HEK293T (cell line): Measurements from ENCODE around the gene MACROD2.

ENCODE experiments used
- CTCF ChIA-PET: fragments of 350-600 bp; formaldehyde crosslinking; extraction: SDS; loops from one replicate; lab custom pipeline; 2021; ENCODE audit warnings: antibody characterized with exemption, inconsistent platforms; lab: Yijun Ruan, JAX
- POLR2A ChIA-PET: fragments of 350-600 bp; formaldehyde crosslinking; extraction: SDS; loops from one replicate; lab custom pipeline; 2020; ENCODE audit warnings: antibody characterized with exemption, inconsistent platforms; lab: Yijun Ruan, JAX
- DNase-seq: peaks from one replicate; pipeline ENCODE4 v3.0.0; 2012; ENCODE audit warnings: mixed read lengths; ENCODE audit errors: extremely low spot score
- ARNT ChIP-seq: fragments of 450-650 bp; IDR thresholded peaks from 2 replicates; pipeline ENCODE4 v1.6.1; 2017; ENCODE audit warnings: mild to moderate bottlenecking
- BHLHE40 ChIP-seq: fragments of 450-650 bp; IDR thresholded peaks from 2 replicates; pipeline ENCODE4 v1.6.1; 2016; ENCODE audit warnings: mild to moderate bottlenecking, moderate library complexity, borderline replicate concordance
- CTBP1 ChIP-seq: fragments of 450-650 bp; IDR thresholded peaks from 2 replicates; pipeline ENCODE4 v1.6.1; 2016; ENCODE audit warnings: borderline replicate concordance
- ELF4 ChIP-seq: fragments of 450-650 bp; IDR thresholded peaks from 2 replicates; pipeline ENCODE4 v1.6.1; 2017; ENCODE audit warnings: antibody characterized with exemption
- FOXA1 ChIP-seq: fragments of 450-650 bp; IDR thresholded peaks from 2 replicates; pipeline ENCODE4 v1.6.1; 2016; ENCODE audit warnings: mild to moderate bottlenecking
- FOXK2 ChIP-seq: fragments of 450-650 bp; IDR thresholded peaks from 2 replicates; pipeline ENCODE4 v1.6.1; 2016; ENCODE audit warnings: mild to moderate bottlenecking
- FOXM1 ChIP-seq: fragments of 450-650 bp; IDR thresholded peaks from 2 replicates; pipeline ENCODE4 v1.6.1; 2017; ENCODE audit warnings: mild to moderate bottlenecking, borderline replicate concordance
- HDGF ChIP-seq: fragments of 450-650 bp; IDR thresholded peaks from 2 replicates; pipeline ENCODE4 v1.6.1; 2017; ENCODE audit warnings: antibody characterized with exemption, borderline replicate concordance
- L3MBTL2 ChIP-seq: fragments of 450-650 bp; conservative IDR thresholded peaks from 2 replicates; pipeline ENCODE4 v1.6.1; 2016; ENCODE audit warnings: mild to moderate bottlenecking
- LEF1 ChIP-seq: fragments of 450-650 bp; IDR thresholded peaks from 2 replicates; pipeline ENCODE4 v1.6.1; 2017; ENCODE audit warnings: mild to moderate bottlenecking, borderline replicate concordance
- NFRKB ChIP-seq: fragments of 450-650 bp; IDR thresholded peaks from 2 replicates; pipeline ENCODE4 v1.6.1; 2016; ENCODE audit warnings: mild to moderate bottlenecking, moderate library complexity
- PKNOX1 ChIP-seq: fragments of 450-650 bp; IDR thresholded peaks from 2 replicates; pipeline ENCODE4 v1.6.1; 2016
- SP1 ChIP-seq: fragments of 450-650 bp; IDR thresholded peaks from 2 replicates; pipeline ENCODE4 v1.6.1; 2017
- SUZ12 ChIP-seq: fragments of 450-650 bp; IDR thresholded peaks from 2 replicates; pipeline ENCODE4 v1.6.1; 2016; ENCODE audit warnings: mild to moderate bottlenecking
- TARDBP ChIP-seq: fragments of 450-650 bp; IDR thresholded peaks from 2 replicates; pipeline ENCODE4 v1.6.1; 2016
- ZNF384 ChIP-seq: fragments of 450-650 bp; IDR thresholded peaks from 2 replicates; pipeline ENCODE4 v1.6.1; 2016

Gene MACROD2

GRCh38 chr20:15843777-15844176 lies 1848.5 kb downstream of the MACROD2 start:
- CTCF ChIA-PET: no interaction called here
- no peak for DNase-seq
- POLR2A ChIA-PET: no interaction called here
- TF ChIP-seq SUZ12 (no peak), L3MBTL2 (no peak), ZNF384 (no peak), NFRKB (no peak), LEF1 (no peak), CTBP1 (no peak), ELF4 (no peak), FOXM1 (no peak), PKNOX1 (no peak), BHLHE40 (no peak), TARDBP (no peak), FOXA1 (no peak), SP1 (no peak), ARNT (no peak), FOXK2 (no peak), HDGF (no peak)

- ChIA-PET CTCF (no interaction called here), POLR2A (no interaction called here)
- no peak for TF ChIP-seq ELF4
- no peak for TF ChIP-seq FOXK2
- no peak for DNase-seq
Observed at GRCh38 chr20:15847196-15847784, 1852.0 kb downstream of the MACROD2 start.

GRCh38 chr20:15848126-15848525 lies 1852.8 kb downstream of the MACROD2 start:
- TF ChIP-seq ZNF384: no peak
- no peak for TF ChIP-seq LEF1
- TF ChIP-seq TARDBP: no peak
- no peak for TF ChIP-seq NFRKB
- TF ChIP-seq CTBP1: no peak
- no peak for TF ChIP-seq SUZ12
- no peak for TF ChIP-seq PKNOX1
- no peak for TF ChIP-seq ARNT
- no peak for TF ChIP-seq HDGF
- TF ChIP-seq BHLHE40: no peak
- no peak for TF ChIP-seq FOXM1
- TF ChIP-seq SP1: no peak
- TF ChIP-seq ELF4: no peak
- no peak for TF ChIP-seq FOXK2
- TF ChIP-seq L3MBTL2: no peak
- no peak for TF ChIP-seq FOXA1
- no peak for DNase-seq
- ChIA-PET POLR2A (no interaction called here), CTCF (no interaction called here)

GRCh38 chr20:15848995-15849610 lies 1853.8 kb downstream of the MACROD2 start:
- TF ChIP-seq FOXK2 (no peak), TARDBP (no peak), SUZ12 (no peak), FOXM1 (no peak), ZNF384 (no peak), ELF4 (no peak), BHLHE40 (no peak), ARNT (no peak), L3MBTL2 (no peak), HDGF (no peak), CTBP1 (no peak), LEF1 (no peak), PKNOX1 (no peak), SP1 (no peak), NFRKB (no peak)
- CTCF ChIA-PET: no interaction called here
- POLR2A ChIA-PET: no interaction called here

GRCh38 chr20:15851576-15852215 lies 1856.4 kb downstream of the MACROD2 start:
- ChIA-PET CTCF (no interaction called here), POLR2A (no interaction called here)
- DNase-seq: no peak
- TF ChIP-seq PKNOX1 (no peak), LEF1 (no peak), ZNF384 (no peak), TARDBP (no peak), ARNT (no peak), BHLHE40 (no peak)

More at GRCh38 chr20:15848995-15849610, 1853.8 kb downstream of the MACROD2 start:
- DNase-seq: no peak

- POLR2A ChIA-PET: no interaction called here
- CTCF ChIA-PET: interaction anchor here (0.6 kb wide), 1 partner anchor 93 kb away, joined by 4 read pairs; no protein-coding TSS in a partner anchor
- DNase-seq: no peak
- TF ChIP-seq ELF4 (no peak), L3MBTL2 (no peak), CTBP1 (no peak), ARNT (no peak), LEF1 (no peak), ZNF384 (no peak), FOXA1 (no peak)
Observed at GRCh38 chr20:15854911-15855310, 1859.6 kb downstream of the MACROD2 start.
